Activated gamma-delta T cell (primary cell): ENCODE data around the gene UBAC2.

ENCODE experiments used
- DNase-seq: peaks from one replicate; lab custom pipeline; 2025; lab: John Stamatoyannopoulos, UW

Gene UBAC2

GRCh38 chr13:99270518-99270917 lies 69.9 kb downstream of the UBAC2 start:
- DNase-seq = no peak

- no peak for DNase-seq
These were observed 70.6 kb downstream of the UBAC2 start for GRCh38 chr13:99271249-99271648.

DNA sequence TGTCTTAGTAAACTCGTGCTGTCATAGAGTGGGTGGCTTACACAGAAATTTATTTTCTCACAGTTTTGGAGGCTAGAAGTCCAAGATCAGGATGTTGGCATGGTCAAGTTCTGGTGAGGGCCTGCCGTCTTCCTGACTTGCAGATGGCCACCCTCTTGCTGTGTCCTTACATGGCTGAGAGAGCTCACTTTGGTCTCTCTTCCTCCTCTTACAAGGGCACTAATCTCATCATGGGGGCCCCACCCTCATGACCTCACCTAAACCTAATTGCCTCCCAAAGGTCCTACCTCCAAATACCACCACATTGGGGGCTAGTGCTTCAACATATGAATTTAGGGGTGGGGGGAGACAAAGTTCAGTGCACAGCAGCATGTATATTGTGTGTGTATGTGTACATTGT lies 71.8 kb downstream of the UBAC2 start:
- DNase-seq = no peak

GRCh38 chr13:99273128-99273527 lies 72.5 kb downstream of the UBAC2 start:
- DNase-seq = no peak

GRCh38 chr13:99275093-99275469 lies 74.4 kb downstream of the UBAC2 start:
- no peak for DNase-seq

DNA sequence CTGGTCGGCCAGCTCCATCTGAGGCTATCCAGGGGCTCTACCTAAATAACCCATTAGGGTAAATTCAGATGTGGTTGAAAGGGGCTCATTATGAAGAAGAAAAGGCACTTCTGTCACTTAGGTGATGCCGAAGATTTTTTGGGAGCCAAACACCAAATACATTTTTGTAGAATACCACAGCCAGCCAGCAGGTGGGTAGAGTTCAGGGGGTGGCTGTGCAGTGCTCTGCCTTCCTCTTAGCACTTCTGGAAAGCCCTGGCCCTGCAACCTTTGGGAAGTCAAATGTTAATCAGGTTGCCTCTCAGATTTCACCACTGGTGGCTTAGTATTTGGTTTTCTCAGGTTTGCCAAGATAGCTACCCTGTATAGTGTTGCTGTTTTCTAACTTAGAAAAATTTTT lies 76.1 kb downstream of the UBAC2 start:
- DNase-seq = no peak

DNA sequence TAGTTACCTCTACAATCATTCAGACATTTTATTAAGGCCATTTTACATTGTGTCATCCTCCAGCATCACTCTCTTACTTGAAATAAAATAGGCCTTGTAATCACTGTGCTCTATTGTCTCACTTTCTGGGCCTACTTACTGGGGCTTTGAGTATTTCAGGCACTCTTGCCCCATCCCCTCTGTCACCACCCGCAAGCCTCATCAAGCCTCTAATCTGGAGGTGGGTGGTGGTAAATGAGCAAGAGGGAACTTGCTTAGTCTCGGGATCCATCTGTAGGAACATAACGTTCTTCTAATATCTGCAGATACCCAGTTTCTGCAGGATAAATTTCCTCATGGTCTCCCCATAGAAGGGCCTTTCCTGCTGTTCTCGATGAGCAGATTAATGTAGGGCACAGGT lies 77.0 kb downstream of the UBAC2 start:
- no peak for DNase-seq

GRCh38 chr13:99278200-99278599 lies 77.5 kb downstream of the UBAC2 start:
- no peak for DNase-seq

DNA sequence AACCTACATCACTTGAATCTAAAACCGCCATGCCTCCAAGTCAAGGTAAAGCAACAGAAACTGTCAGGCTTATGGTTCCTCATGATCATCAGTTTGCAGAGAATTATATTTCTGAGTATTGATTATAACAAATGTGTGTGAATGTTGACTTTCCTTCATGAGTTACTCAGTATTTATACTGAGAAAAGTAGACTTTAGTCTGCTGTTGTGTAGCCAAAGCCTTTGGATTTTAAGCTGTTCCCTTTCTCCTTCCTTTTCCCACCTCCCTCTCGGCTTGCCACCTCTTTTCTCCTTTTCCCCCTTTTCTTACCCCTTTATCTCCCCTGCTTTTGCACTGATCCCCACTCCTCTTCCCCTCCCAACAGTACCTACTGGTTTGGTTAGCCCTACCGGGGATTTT lies 78.2 kb downstream of the UBAC2 start:
- DNase-seq = no peak

GRCh38 chr13:99279637-99280036 lies 79.0 kb downstream of the UBAC2 start:
- DNase-seq = no peak

GRCh38 chr13:99280166-99280565 lies 79.5 kb downstream of the UBAC2 start:
- no peak for DNase-seq

DNA sequence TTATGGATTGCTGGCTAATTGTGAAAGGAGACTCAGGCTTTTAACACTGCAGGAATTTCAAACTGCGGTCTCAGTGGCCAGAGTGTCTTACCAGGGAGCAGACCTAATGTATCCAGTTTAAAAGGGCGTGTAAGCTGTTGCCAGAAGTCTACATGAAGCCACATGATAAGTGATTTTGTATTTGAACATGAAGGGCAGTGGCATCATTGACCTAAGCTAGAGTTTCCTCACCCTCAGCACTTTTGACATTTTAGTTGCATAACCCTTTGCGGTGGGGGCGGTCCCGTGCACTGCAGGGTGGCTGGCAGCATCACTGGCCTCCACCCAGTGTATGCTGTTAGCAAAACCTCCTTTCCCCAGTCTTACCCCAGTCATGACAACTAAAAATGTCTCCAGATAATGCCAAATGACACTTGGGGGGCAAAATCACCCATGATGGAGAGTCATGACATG lies 81.2 kb downstream of the UBAC2 start:
- peak; percentile 32 for DNase-seq

DNA sequence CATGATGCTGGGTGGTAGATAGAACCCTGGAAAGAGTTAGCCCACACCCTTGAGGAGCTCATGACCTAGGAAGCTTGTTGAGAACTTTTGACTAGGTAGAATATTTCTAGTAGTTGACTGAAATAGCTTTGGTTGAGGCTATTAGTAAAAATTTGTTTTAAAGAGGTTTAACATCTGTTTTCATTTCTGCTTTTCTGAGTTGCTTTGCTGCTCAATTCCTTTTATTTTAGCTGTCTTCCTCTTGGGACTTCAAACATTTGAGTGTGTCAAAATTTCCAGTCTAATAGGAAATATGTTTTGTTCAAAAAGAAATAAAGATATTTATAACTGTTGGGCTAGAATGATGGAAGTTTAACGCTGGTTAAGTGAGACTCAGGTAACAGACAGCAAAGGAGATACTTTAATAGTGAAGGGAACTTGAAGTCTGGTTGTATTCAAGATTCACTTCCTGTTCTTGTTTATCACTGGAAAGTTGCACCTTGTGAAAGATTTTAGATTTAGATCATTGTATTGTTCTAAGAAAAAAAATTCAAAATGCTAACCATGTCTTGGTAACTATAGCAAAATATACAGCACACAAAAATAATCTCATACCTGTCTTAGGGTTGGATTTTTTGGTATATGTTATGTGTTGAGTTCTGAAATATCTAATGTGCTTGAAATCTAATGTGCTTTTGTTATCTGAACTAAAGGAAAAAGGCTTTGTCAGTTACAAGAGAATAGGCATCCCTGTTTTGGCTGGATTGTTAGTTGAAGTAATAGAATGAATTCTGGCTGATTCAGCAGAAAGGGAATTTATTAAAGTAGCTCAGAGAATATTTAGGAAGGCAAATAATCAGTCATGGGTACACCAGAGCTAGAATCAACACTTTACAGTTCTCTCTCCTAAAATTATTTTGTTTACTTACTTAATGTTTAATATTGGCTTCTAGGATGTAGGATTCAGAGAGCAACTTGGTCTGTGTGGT lies 81.9 kb downstream of the UBAC2 start:
- no peak for DNase-seq

DNA sequence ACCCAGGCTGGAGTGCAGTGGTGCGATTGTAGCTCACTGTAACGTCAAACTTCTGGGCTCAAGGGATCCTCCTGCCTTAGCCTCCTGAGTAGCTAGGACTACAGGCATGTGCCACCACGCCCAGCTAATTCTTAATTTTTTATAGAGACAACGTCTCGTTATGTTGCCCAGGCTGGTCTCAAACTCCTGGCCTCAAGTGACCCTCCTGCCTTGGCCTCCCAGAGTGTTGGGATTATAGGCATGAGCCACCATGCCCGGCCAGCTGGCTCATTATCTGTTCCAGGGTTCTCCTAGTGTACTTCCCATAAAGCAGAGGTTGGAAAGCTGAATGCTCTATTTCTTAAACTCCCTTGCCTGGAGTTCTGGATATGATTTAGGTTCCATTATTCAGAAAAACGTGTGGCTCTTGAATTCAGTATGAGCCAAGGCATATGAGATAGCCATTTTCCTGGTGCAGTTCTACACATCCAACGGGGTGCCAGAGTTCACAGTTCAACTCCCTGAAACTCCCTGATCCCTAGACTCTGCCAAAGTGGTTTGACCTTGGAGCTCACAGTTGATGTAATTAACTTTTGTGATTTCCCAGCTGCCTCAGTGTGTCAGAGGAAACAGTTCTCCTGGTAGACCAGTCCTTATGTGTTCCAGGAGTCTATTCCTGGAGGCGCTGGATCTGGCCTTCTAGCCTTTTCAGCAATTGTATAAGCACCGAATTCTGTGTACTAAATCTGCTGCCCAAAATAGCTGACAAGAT lies 85.0 kb downstream of the UBAC2 start:
- DNase-seq = no peak

- DNase-seq = no peak
These were observed 86.9 kb downstream of the UBAC2 start for GRCh38 chr13:99287551-99287950.

DNA sequence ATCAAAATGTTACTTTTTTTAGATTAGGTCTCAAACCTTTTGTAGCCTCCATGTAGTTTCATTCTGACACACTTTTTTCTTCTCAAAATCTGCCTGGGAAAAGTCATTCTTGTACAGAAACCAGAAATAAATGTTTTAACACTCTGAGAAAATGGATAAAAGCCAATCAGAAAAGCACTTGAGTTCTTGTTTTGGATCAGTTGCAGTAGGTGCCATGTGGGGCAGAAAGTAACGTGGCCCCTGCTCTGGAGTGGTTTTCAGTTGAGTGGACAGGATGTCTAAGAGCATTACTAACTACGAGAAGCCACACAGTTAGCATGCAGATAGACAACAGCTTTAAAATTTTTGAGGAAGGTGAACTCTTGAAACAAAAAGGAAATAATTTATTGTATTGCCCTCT lies 87.4 kb downstream of the UBAC2 start:
- no peak for DNase-seq

DNA sequence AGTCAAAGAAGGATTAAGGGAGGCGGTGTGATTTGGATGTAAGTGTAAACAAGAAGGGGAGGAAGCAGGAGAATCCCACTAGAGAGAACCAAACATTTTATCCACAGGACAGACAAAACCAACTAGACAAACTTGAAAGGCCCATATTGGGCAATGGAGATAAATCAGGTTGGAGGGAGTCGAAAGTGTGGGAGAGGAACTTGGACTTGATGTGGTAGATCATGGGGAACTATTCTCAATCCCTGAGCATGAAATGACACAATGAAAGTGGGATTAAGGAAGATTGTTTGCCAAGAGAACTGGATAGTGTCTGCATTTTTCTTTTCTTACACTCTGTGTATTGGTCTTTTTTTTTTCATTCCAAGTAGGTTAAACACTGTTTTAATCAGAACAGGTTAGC lies 88.6 kb downstream of the UBAC2 start:
- DNase-seq = no peak

- DNase-seq = no peak
These were observed 89.2 kb downstream of the UBAC2 start for GRCh38 chr13:99289674-99290337.

DNA sequence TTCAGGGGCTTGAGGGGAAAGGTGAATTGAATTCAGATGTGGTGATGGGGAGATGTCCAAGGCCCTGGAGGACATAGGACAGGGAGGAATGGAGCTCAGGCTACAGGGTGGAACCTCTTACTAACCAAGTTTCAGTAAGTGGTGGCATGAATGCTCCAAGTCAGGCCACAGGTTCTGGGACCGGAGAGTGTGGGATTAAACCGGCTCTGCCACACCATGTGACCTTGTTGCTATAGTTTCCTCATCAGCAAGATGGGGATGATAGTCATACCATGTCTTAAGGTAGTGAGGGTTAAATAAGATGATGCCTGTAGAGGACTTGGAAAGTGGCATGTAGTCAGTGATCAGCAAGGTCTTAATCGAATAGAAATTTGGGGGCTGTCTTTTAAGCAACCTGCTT lies 90.2 kb downstream of the UBAC2 start:
- no peak for DNase-seq

- no peak for DNase-seq
These were observed 92.5 kb downstream of the UBAC2 start for GRCh38 chr13:99293178-99293577.

DNA sequence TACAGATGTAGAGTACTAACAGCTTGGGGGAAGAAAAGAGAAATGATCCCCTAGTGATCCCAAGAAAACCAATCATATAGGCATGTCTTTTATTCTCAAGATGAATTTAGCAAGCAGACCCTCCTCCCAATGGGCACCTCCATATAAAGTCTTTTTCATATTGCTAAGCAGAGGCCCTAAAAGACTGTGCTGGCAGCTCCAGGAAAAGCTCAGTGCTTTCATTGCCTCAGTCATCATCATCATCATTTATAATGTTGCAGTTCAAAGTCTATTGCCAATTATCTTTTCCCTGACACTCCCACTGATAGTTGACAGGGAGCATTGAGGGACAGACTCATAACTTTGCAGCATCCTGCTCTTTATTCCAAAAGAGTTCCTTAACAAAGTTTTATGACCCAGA lies 93.5 kb downstream of the UBAC2 start:
- DNase-seq = no peak

DNA sequence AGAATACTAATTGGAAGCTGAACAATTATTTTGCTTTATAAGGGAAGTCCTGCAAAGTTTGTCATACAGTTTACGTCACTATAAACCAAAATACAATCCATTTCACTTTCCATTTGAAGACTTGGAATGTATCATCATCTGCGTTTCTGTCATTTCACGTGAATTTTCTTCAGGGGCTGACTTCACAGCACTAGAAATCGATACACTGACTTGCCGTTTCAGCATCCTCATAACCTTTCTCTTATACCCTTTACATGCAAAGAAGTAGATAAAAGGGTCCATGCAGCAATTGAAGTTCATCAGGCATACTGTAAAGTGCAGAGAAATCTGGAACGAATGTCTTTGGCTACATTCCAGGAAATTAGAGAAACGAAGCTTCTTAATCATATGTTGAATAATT lies 94.3 kb downstream of the UBAC2 start:
- DNase-seq = no peak
